Progenitor cell of endocrine pancreas (in vitro differentiated cells): ENCODE results near the gene LANCL2. TPM values are rescaled to one million over a fixed set of nuclear protein-coding genes. Genes with fewer than 3 reads are reported as not detected.

Source experiments
- DNase-seq: peaks from one replicate; pipeline ENCODE4 v3.0.0; 2021; ENCODE audit warnings: low spot score; ENCODE audit not compliant: unreplicated experiment
- H3K27ac Mint-ChIP-seq: 2 replicates; pipeline ENCODE4 v1.8.0; 2021; ENCODE audit warnings: mild to moderate bottlenecking, moderate library complexity, mixed read lengths
- H3K27me3 Mint-ChIP-seq: 2 replicates; pipeline ENCODE4 v1.8.0; 2021; ENCODE audit warnings: mixed read lengths
- H3K36me3 Mint-ChIP-seq: 2 replicates; pipeline ENCODE4 v1.8.0; 2022; ENCODE audit warnings: mixed read lengths; ENCODE audit not compliant: insufficient read depth
- H3K4me1 Mint-ChIP-seq: 2 replicates; pipeline ENCODE4 v1.8.0; 2021; ENCODE audit warnings: low read depth, mixed read lengths
- H3K4me3 Mint-ChIP-seq: 2 replicates; pipeline ENCODE4 v1.8.0; 2021; ENCODE audit warnings: low read depth, mild to moderate bottlenecking, moderate library complexity, mixed read lengths
- H3K9me3 Mint-ChIP-seq: 2 replicates; pipeline ENCODE4 v1.8.0; 2021; ENCODE audit warnings: low read depth, mixed read lengths
- CTCF ChIP-seq: fragments of 200-600 bp; sonication (generic); IDR thresholded peaks from one replicate; pipeline ENCODE4 v1.5.0; 2021; ENCODE audit warnings: antibody characterized with exemption, mild to moderate bottlenecking; ENCODE audit not compliant: unreplicated experiment
- total RNA-seq: library from RNA; stranded (reverse); gene quantifications from 2 replicates; pipeline ENCODE4 v1.2.1, GENCODE V29; 2021

The LANCL2 gene
- total RNA-seq, 1 donor from 2014 or later: 21.0 TPM

- Mint-ChIP-seq H3K9me3 (no peaks in the 10 kb centered on the region), H3K27me3 (peaks cover 12% of the 10 kb centered on the region), H3K4me1 (peaks cover 16% of the 10 kb centered on the region), H3K4me3 (no peak overlapping the region), H3K36me3 (no peaks in the 10 kb centered on the region), H3K27ac (no peak overlapping the region)
- DNase-seq: no peak
- no peak for TF ChIP-seq CTCF
Measured at GRCh38 chr7:55362927-55363326, 2.2 kb upstream of the LANCL2 start.

GRCh38 chr7:55363386-55364170 is 1.6 kb upstream of the LANCL2 start:
- Mint-ChIP-seq H3K27ac (peak overlapping the region; percentile 99), H3K4me1 (peaks cover 19% of the 10 kb centered on the region), H3K27me3 (peaks cover 12% of the 10 kb centered on the region), H3K9me3 (no peaks in the 10 kb centered on the region), H3K4me3 (peak overlapping the region; percentile 86), H3K36me3 (peaks cover 1% of the 10 kb centered on the region)
- no peak for DNase-seq
- TF ChIP-seq CTCF: no peak

DNA sequence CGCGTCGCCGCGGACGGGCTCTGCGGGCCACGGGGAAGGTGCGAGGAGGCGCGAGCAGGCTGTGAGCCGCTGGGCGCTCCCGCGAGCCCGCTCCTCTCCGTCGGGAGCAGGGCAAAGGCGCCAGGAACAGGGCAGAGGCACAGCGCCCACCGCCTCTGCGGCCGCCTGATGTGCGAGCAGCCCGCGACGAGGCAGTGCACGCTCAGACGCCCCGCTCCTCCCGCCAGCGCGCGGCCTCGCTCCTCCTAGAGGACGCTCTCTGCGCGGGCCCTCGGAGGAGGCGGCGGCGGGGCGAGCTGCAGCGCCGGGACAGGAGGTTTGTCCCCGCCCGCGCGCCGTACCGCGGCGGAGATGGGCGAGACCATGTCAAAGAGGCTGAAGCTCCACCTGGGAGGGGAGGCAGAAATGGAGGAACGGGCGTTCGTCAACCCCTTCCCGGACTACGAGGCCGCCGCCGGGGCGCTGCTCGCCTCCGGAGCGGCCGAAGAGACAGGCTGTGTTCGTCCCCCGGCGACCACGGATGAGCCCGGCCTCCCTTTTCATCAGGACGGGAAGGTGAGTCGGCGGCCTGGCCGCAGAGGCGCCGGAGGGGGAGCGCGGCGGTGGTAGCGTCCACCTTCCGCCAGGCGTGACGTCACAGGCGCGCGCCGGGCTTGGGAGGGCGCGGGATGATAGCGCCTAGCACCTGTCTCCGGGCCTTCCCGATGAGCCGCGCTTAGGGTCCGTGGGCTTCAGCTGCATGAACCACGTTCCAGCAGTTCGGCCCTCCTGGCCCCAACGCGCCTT is 731 bp downstream of the LANCL2 start:
- peaks cover 19% of the 10 kb centered on the region for H3K4me1 Mint-ChIP-seq

GRCh38 chr7:55366461-55367070 is 1.4 kb downstream of the LANCL2 start:
- peaks cover 1% of the 10 kb centered on the region for H3K36me3 Mint-ChIP-seq
- peaks cover 19% of the 10 kb centered on the region for H3K4me1 Mint-ChIP-seq
- no peak for TF ChIP-seq CTCF
- no peaks in the 10 kb centered on the region for H3K9me3 Mint-ChIP-seq
- peak overlapping the region; percentile 86 for H3K4me3 Mint-ChIP-seq
- peak overlapping the region; percentile 99 for H3K27ac Mint-ChIP-seq
- DNase-seq: no peak
- H3K27me3 Mint-ChIP-seq: no peaks in the 10 kb centered on the region

More for the DNA sequence above, 731 bp downstream of the LANCL2 start:
- no peaks in the 10 kb centered on the region for H3K27me3 Mint-ChIP-seq
- H3K27ac Mint-ChIP-seq: peak overlapping the region; percentile 99
- DNase-seq: peak; percentile 92
- TF ChIP-seq CTCF: peak; percentile 20
- no peaks in the 10 kb centered on the region for H3K9me3 Mint-ChIP-seq
- H3K36me3 Mint-ChIP-seq: peaks cover 1% of the 10 kb centered on the region
- H3K4me3 Mint-ChIP-seq: peak overlapping the region; percentile 86

DNA sequence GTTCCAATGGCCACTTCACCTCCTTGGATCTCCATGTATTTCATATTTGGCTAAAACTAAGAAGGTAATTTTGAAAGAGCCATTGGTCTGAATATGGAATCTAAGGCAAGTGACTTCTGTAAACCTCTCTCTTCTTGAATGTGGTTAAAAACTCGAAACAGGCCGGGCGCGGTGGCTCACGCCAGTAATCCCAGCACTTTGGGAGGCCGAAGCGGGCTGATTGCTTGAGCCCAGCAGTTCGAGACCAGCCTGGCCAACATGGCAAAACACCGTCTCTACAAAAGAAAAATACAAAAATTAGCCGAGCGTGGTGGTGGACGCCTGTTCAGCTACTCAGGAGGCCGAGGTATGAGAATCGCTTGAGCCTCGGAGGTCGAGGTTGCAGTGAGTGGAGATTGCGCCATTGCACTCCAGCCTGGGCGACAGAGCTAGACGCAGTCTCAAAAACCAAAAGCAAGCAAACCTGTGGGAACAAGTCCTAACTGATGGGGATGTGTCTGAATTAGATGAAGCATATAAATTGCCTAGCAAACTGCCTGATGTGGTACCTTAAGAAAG is 2.2 kb downstream of the LANCL2 start:
- peaks cover 1% of the 10 kb centered on the region for H3K36me3 Mint-ChIP-seq
- peak overlapping the region; percentile 86 for H3K4me3 Mint-ChIP-seq
- no peaks in the 10 kb centered on the region for H3K27me3 Mint-ChIP-seq
- H3K4me1 Mint-ChIP-seq: peaks cover 19% of the 10 kb centered on the region
- TF ChIP-seq CTCF: no peak
- no peaks in the 10 kb centered on the region for H3K9me3 Mint-ChIP-seq
- peak overlapping the region; percentile 99 for H3K27ac Mint-ChIP-seq
- no peak for DNase-seq
